Mucosa of rectum (tissue), 2 donors: Measurements from ENCODE around the gene TMTC1.
A peak's percentile ranks its signal among the peaks of the same experiment; 100 is the strongest.

Experiments
- H3K27ac ChIP-seq, 2 donors: one replicate each; pipeline ENCODE4 v1.7.0; 2013; ENCODE audit warnings: inconsistent platforms in 2 of 2, low read depth in 2 of 2, low read length in 2 of 2
- H3K27me3 ChIP-seq, 2 donors: one replicate each; pipeline ENCODE4 v1.7.0; 2013; ENCODE audit warnings: low read length in 2 of 2; ENCODE audit not compliant: control insufficient read depth in 2 of 2, insufficient read depth in 2 of 2
- H3K36me3 ChIP-seq, 2 donors: one replicate each; pipeline ENCODE4 v1.7.0; 2013; ENCODE audit warnings: low read length in 2 of 2; ENCODE audit not compliant: control insufficient read depth in 2 of 2, insufficient read depth in 2 of 2
- H3K4me1 ChIP-seq, 2 donors: one replicate each; pipeline ENCODE4 v1.7.0; 2013; ENCODE audit warnings: low read length in 2 of 2, mild to moderate bottlenecking in 1 of 2; ENCODE audit not compliant: control insufficient read depth in 2 of 2, insufficient read depth in 2 of 2
- H3K4me3 ChIP-seq, 2 donors: one replicate each; pipeline ENCODE4 v1.7.0; 2013; ENCODE audit warnings: low read length in 2 of 2
- H3K9ac ChIP-seq, 2 donors: one replicate each; pipeline ENCODE4 v1.7.0; 2013; ENCODE audit warnings: low read length in 2 of 2, low read depth in 1 of 2, mild to moderate bottlenecking in 1 of 2
- H3K9me3 ChIP-seq, 2 donors: one replicate each; pipeline ENCODE4 v1.7.0; 2013; ENCODE audit warnings: low read length in 2 of 2; ENCODE audit not compliant: control insufficient read depth in 2 of 2
- donor health status: healthy.
- donor health status: Normal muscosa, but diverticular disease.

TMTC1 gene

GRCh38 chr12:29732593-29732992 lies 51.1 kb downstream of the TMTC1 start:
- H3K4me3 ChIP-seq, result no peak overlapping the region
- H3K36me3 ChIP-seq, result no peaks in the 10 kb centered on the region
- no peaks in the 10 kb centered on the region for H3K27me3 ChIP-seq
- H3K4me1 ChIP-seq, result no peaks in the 10 kb centered on the region
- H3K9me3 ChIP-seq, result no peaks in the 10 kb centered on the region
- no peak overlapping the region for H3K9ac ChIP-seq
- H3K27ac ChIP-seq, result no peak overlapping the region

- no peaks in the 10 kb centered on the region for H3K4me1 ChIP-seq
- no peaks in the 10 kb centered on the region for H3K27me3 ChIP-seq
- no peak overlapping the region for H3K4me3 ChIP-seq
- no peaks in the 10 kb centered on the region for H3K9me3 ChIP-seq
- H3K27ac ChIP-seq, result no peak overlapping the region
- no peak overlapping the region for H3K9ac ChIP-seq
- H3K36me3 ChIP-seq, result no peaks in the 10 kb centered on the region
Measured at GRCh38 chr12:29732191-29732590, 51.6 kb downstream of the TMTC1 start.

- no peaks in the 10 kb centered on the region for H3K36me3 ChIP-seq
- no peaks in the 10 kb centered on the region for H3K27me3 ChIP-seq
- H3K4me1 ChIP-seq, result no peaks in the 10 kb centered on the region
- H3K9me3 ChIP-seq, result no peaks in the 10 kb centered on the region
- no peak overlapping the region for H3K4me3 ChIP-seq
- H3K9ac ChIP-seq, result no peak overlapping the region
- no peak overlapping the region for H3K27ac ChIP-seq
Measured at GRCh38 chr12:29731591-29731990, 52.2 kb downstream of the TMTC1 start.

GRCh38 chr12:29730481-29730880 lies 53.3 kb downstream of the TMTC1 start:
- Histone ChIP-seq H3K9me3 (no peaks in the 10 kb centered on the region), H3K27me3 (no peaks in the 10 kb centered on the region), H3K36me3 (no peaks in the 10 kb centered on the region), H3K4me3 (no peak overlapping the region), H3K27ac (no peak overlapping the region), H3K9ac (no peak overlapping the region), H3K4me1 (no peaks in the 10 kb centered on the region)

- Histone ChIP-seq H3K4me1 (no peaks in the 10 kb centered on the region), H3K27me3 (no peaks in the 10 kb centered on the region), H3K9ac (no peak overlapping the region), H3K27ac (no peak overlapping the region), H3K9me3 (no peaks in the 10 kb centered on the region), H3K36me3 (no peaks in the 10 kb centered on the region), H3K4me3 (no peak overlapping the region)
Measured at GRCh38 chr12:29728030-29728429, 55.7 kb downstream of the TMTC1 start.

GRCh38 chr12:29726741-29727348 lies 56.9 kb downstream of the TMTC1 start:
- no peaks in the 10 kb centered on the region for H3K36me3 ChIP-seq
- no peak overlapping the region for H3K9ac ChIP-seq
- no peaks in the 10 kb centered on the region for H3K4me1 ChIP-seq
- no peak overlapping the region for H3K4me3 ChIP-seq
- H3K27me3 ChIP-seq, result no peaks in the 10 kb centered on the region
- H3K9me3 ChIP-seq, result no peaks in the 10 kb centered on the region
- H3K27ac ChIP-seq, result no peak overlapping the region

- Histone ChIP-seq H3K9ac (no peak overlapping the region), H3K4me1 (no peaks in the 10 kb centered on the region), H3K27ac (peak overlapping the region in 1 of 2 donors; percentile 6), H3K9me3 (no peaks in the 10 kb centered on the region), H3K27me3 (no peaks in the 10 kb centered on the region), H3K36me3 (no peaks in the 10 kb centered on the region), H3K4me3 (no peak overlapping the region)
Measured at GRCh38 chr12:29726321-29726692, 57.4 kb downstream of the TMTC1 start.

- Histone ChIP-seq H3K9ac (no peak overlapping the region), H3K4me3 (no peak overlapping the region), H3K36me3 (no peaks in the 10 kb centered on the region), H3K27ac (peak overlapping the region in 1 of 2 donors; percentile 6), H3K27me3 (no peaks in the 10 kb centered on the region), H3K4me1 (no peaks in the 10 kb centered on the region), H3K9me3 (no peaks in the 10 kb centered on the region)
Measured at GRCh38 chr12:29725587-29726320, 58.0 kb downstream of the TMTC1 start.

GRCh38 chr12:29722164-29722563 lies 61.6 kb downstream of the TMTC1 start:
- no peaks in the 10 kb centered on the region for H3K36me3 ChIP-seq
- no peak overlapping the region for H3K4me3 ChIP-seq
- H3K9ac ChIP-seq, result no peak overlapping the region
- H3K9me3 ChIP-seq, result no peaks in the 10 kb centered on the region
- H3K27me3 ChIP-seq, result no peaks in the 10 kb centered on the region
- H3K4me1 ChIP-seq, result no peaks in the 10 kb centered on the region
- no peak overlapping the region for H3K27ac ChIP-seq

- H3K9me3 ChIP-seq, result no peaks in the 10 kb centered on the region
- no peaks in the 10 kb centered on the region for H3K4me1 ChIP-seq
- no peak overlapping the region for H3K27ac ChIP-seq
- no peaks in the 10 kb centered on the region for H3K27me3 ChIP-seq
- no peak overlapping the region for H3K4me3 ChIP-seq
- H3K36me3 ChIP-seq, result no peaks in the 10 kb centered on the region
- H3K9ac ChIP-seq, result no peak overlapping the region
Measured at GRCh38 chr12:29719381-29719780, 64.4 kb downstream of the TMTC1 start.
